Trophoblast cell (in vitro differentiated cells and primary cell): Measurements from ENCODE around the gene AIG1.
"Not testable (repeated sequence)": the region's sequence is repeated elsewhere in the genome, so short reads cannot be mapped to it uniquely, and the experiment has no call there.

Source experiments
- DNase-seq, 2 donors: peaks; one replicate each; pipeline ENCODE4 v3.0.0-alpha.2; 2016
- H2AFZ ChIP-seq: 2 replicates; pipeline ENCODE4 v1.6.1; 2013; ENCODE audit warnings: low read length, moderate library complexity, mild to moderate bottlenecking; ENCODE audit not compliant: insufficient read depth, poor library complexity
- H2AK5ac ChIP-seq: 2 replicates; pipeline ENCODE4 v1.6.1; 2013; ENCODE audit warnings: mild to moderate bottlenecking, low read length
- H2BK120ac ChIP-seq: 2 replicates; pipeline ENCODE4 v1.6.1; 2013; ENCODE audit warnings: low read length, mild to moderate bottlenecking, moderate library complexity; ENCODE audit not compliant: insufficient read depth, poor library complexity
- H2BK12ac ChIP-seq: 2 replicates; pipeline ENCODE4 v1.6.1; 2013; ENCODE audit warnings: mild to moderate bottlenecking, low read length, moderate library complexity
- H2BK5ac ChIP-seq: 2 replicates; pipeline ENCODE4 v1.6.1; 2013; ENCODE audit warnings: low read length, low read depth, moderate library complexity, mild to moderate bottlenecking; ENCODE audit not compliant: poor library complexity
- H3K14ac ChIP-seq: 2 replicates; pipeline ENCODE4 v1.6.1; 2013; ENCODE audit warnings: mild to moderate bottlenecking, low read length
- H3K18ac ChIP-seq: 2 replicates; pipeline ENCODE4 v1.6.1; 2013; ENCODE audit warnings: mild to moderate bottlenecking, low read length
- H3K23ac ChIP-seq: 2 replicates; pipeline ENCODE4 v1.6.1; 2013; ENCODE audit warnings: low read length
- H3K27ac ChIP-seq: 2 replicates; pipeline ENCODE4 v1.5.1; 2013; ENCODE audit warnings: low read depth, mild to moderate bottlenecking, inconsistent platforms, low read length, moderate library complexity
- H3K27me3 ChIP-seq: 2 replicates; pipeline ENCODE4 v1.6.1; 2013; ENCODE audit warnings: inconsistent platforms, mild to moderate bottlenecking, low read length, moderate library complexity; ENCODE audit not compliant: insufficient read depth
- H3K36me3 ChIP-seq, 2 experiments: 1 replicate in 1 of 2; 2 replicates in 1 of 2; pipeline ENCODE4 v1.6.1; 2013; ENCODE audit warnings: low read length in 2 of 2, mild to moderate bottlenecking in 2 of 2, moderate library complexity in 1 of 2; ENCODE audit not compliant: insufficient read depth in 2 of 2, control insufficient read depth in 1 of 2
- H3K4ac ChIP-seq: 2 replicates; pipeline ENCODE4 v1.6.1; 2013; ENCODE audit warnings: low read depth, mild to moderate bottlenecking, low read length, moderate library complexity
- H3K4me1 ChIP-seq, 2 experiments: 1 replicate in 1 of 2; 2 replicates in 1 of 2; pipeline ENCODE4 v1.6.1; 2013; ENCODE audit warnings: low read length in 2 of 2, mild to moderate bottlenecking in 2 of 2, moderate library complexity in 1 of 2; ENCODE audit not compliant: insufficient read depth in 2 of 2, control insufficient read depth in 1 of 2
- H3K4me2 ChIP-seq: 2 replicates; pipeline ENCODE4 v1.6.1; 2013; ENCODE audit warnings: inconsistent platforms, mild to moderate bottlenecking, low read length, moderate library complexity
- H3K4me3 ChIP-seq: 2 replicates; pipeline ENCODE4 v1.5.1; 2013; ENCODE audit warnings: mild to moderate bottlenecking, low read depth, low read length, inconsistent platforms
- H3K79me1 ChIP-seq: one replicate; pipeline ENCODE4 v1.6.1; 2013; ENCODE audit warnings: low read length
- H3K79me2 ChIP-seq: 2 replicates; pipeline ENCODE4 v1.6.1; 2013; ENCODE audit warnings: low read length, mild to moderate bottlenecking; ENCODE audit not compliant: control insufficient read depth, insufficient read depth, poor library complexity
- H3K9ac ChIP-seq: 2 replicates; pipeline ENCODE4 v1.6.1; 2013; ENCODE audit warnings: mild to moderate bottlenecking, low read length
- H3K9me3 ChIP-seq: 2 replicates; pipeline ENCODE4 v1.6.1; 2013; ENCODE audit warnings: low read depth, mild to moderate bottlenecking, control low read depth, inconsistent platforms, low read length; ENCODE audit not compliant: insufficient read depth
- H4K12ac ChIP-seq: 2 replicates; pipeline ENCODE4 v1.6.1; 2013; ENCODE audit warnings: low read depth, mild to moderate bottlenecking, low read length, moderate library complexity
- H4K8ac ChIP-seq: 2 replicates; pipeline ENCODE4 v1.6.1; 2013; ENCODE audit warnings: low read depth, mild to moderate bottlenecking, low read length, moderate library complexity
- H4K91ac ChIP-seq: one replicate; pipeline ENCODE4 v1.6.1; 2013; ENCODE audit warnings: low read depth, mild to moderate bottlenecking, low read length, moderate library complexity
- WGBS: extraction: QIAGEN DNeasy Blood & Tissue Kit; methylation state at CpG from one replicate; pipeline ENCODE4 v1.1.7; 2013; ENCODE audit warnings: missing lambda C conversion rate; ENCODE audit not compliant: insufficient read length, insufficient coverage; ENCODE audit errors: extremely low coverage; 5-methylcytosine and 5-hydroxymethylcytosine counted together

Gene AIG1

DNA sequence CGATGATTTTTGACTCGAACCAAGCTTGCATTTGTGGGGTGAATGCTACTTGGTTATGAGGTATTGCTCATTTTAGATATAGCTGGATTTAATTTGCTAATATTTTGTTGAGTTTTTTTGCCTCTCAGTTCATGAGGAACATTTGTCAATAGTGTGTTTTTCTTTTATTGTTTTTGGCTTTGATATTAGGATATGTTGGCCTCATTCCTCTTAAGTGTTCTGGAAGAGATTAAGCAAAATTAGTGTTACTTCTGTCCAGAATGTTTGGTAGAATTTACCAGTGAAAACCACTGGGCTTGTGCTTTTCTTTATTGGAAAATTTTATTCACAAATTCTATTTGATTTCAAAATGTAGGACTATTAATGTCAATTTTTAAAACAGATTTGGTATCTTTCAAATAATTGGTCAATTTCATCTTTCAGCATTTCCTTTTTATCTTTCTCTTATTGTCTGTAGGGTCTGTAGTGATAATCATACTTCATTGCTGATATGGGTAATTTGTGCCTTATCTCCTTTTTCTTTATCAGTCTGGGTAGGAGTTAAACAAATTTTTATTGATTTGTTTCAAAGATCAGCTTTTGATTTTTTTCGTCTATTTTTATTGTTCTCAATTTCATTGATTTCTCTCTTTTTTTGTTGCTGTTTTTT is 14.1 kb downstream of the AIG1 start:
- Histone ChIP-seq H3K18ac (no peak overlapping the region), H3K14ac (no peak overlapping the region), H3K9me3 (no peaks in the 10 kb centered on the region), H3K36me3 (no peaks in the 10 kb centered on the region), H3K27ac (no peak overlapping the region), H4K12ac (no peak overlapping the region), H3K4me3 (no peak overlapping the region), H2BK12ac (no peak overlapping the region), H4K8ac (no peak overlapping the region), H3K27me3 (no peaks in the 10 kb centered on the region), H2BK120ac (no peak overlapping the region), H3K79me1 (no peaks in the 10 kb centered on the region), H4K91ac (no peak overlapping the region), H3K79me2 (no peaks in the 10 kb centered on the region), H3K23ac (no peak overlapping the region), H3K4ac (no peak overlapping the region), H2BK5ac (no peak overlapping the region), H2AK5ac (no peak overlapping the region), H2AFZ (no peak overlapping the region), H3K9ac (no peak overlapping the region), H3K4me1 (no peaks in the 10 kb centered on the region), H3K4me2 (no peak overlapping the region)
- no CpG with 5 or more reads among the region's 3 CpGs for WGBS
- no peak for DNase-seq

- Histone ChIP-seq H3K4me3 (no peak overlapping the region), H3K9ac (no peak overlapping the region), H3K27ac (no peak overlapping the region), H4K12ac (no peak overlapping the region), H3K27me3 (no peaks in the 10 kb centered on the region), H2BK120ac (no peak overlapping the region), H3K4me1 (peaks cover 0 to 2% of the 10 kb centered on the region in 2 experiments), H3K14ac (no peak overlapping the region), H2AFZ (no peak overlapping the region), H2BK5ac (no peak overlapping the region), H3K9me3 (no peaks in the 10 kb centered on the region), H4K8ac (no peak overlapping the region), H3K4me2 (no peak overlapping the region), H3K79me1 (no peaks in the 10 kb centered on the region), H3K4ac (no peak overlapping the region), H3K79me2 (no peaks in the 10 kb centered on the region), H2AK5ac (no peak overlapping the region), H3K23ac (no peak overlapping the region), H3K18ac (no peak overlapping the region), H3K36me3 (no peaks in the 10 kb centered on the region), H4K91ac (no peak overlapping the region), H2BK12ac (no peak overlapping the region)
- WGBS = no CpG with 5 or more reads among the region's 6 CpGs
- no peak for DNase-seq
Observed at GRCh38 chr6:143078468-143079324, 18.0 kb downstream of the AIG1 start.

DNA sequence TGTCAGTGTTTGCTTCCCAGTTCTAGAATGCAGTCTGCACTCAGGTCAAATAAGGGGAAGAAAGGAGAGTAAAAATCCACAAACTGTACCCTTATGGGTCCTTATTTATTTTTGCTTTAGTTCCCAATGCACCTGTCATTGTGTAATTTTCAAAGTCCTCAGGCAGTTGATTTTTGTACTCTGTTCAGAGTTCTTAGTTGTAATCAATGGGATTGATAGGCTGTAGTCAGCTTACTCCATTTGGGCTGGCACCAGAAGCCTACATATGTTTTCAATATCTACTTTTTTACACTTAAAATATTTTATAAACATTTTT is 18.6 kb downstream of the AIG1 start:
- Histone ChIP-seq H3K79me2 (no peaks in the 10 kb centered on the region), H3K4ac (no peak overlapping the region), H3K27ac (no peak overlapping the region), H3K18ac (no peak overlapping the region), H3K27me3 (no peaks in the 10 kb centered on the region), H3K23ac (no peak overlapping the region), H3K36me3 (no peaks in the 10 kb centered on the region), H2BK120ac (no peak overlapping the region), H3K9ac (no peak overlapping the region), H3K79me1 (no peaks in the 10 kb centered on the region), H3K9me3 (no peaks in the 10 kb centered on the region), H4K12ac (no peak overlapping the region), H3K4me2 (no peak overlapping the region), H3K14ac (no peak overlapping the region), H3K4me1 (peaks cover 0 to 2% of the 10 kb centered on the region in 2 experiments), H2AK5ac (no peak overlapping the region), H4K8ac (no peak overlapping the region), H2BK12ac (no peak overlapping the region), H3K4me3 (no peak overlapping the region), H2AFZ (no peak overlapping the region), H2BK5ac (no peak overlapping the region), H4K91ac (no peak overlapping the region)
- DNase-seq = no peak

GRCh38 chr6:143082274-143082673 is 21.6 kb downstream of the AIG1 start:
- H4K12ac ChIP-seq, H3K18ac ChIP-seq, H3K9ac ChIP-seq, H3K9me3 ChIP-seq, H3K36me3 ChIP-seq, H2AK5ac ChIP-seq, H3K4ac ChIP-seq, H3K4me1 ChIP-seq, H2AFZ ChIP-seq, H3K14ac ChIP-seq, H3K79me2 ChIP-seq, H3K23ac ChIP-seq, H3K79me1 ChIP-seq, DNase-seq, H3K4me3 ChIP-seq, H4K91ac ChIP-seq, H2BK5ac ChIP-seq, H3K4me2 ChIP-seq, H2BK12ac ChIP-seq, H4K8ac ChIP-seq, H3K27ac ChIP-seq, H3K27me3 ChIP-seq, H2BK120ac ChIP-seq: not testable (repeated sequence)
- no CpG with 5 or more reads among the region's 9 CpGs for WGBS
